HL-60 (cell line): Measurements from ENCODE around the gene GMDS.

Experiments used
- DNase-seq, 2 experiments: peaks; one replicate each; pipeline ENCODE4 v3.0.0-alpha.2; 2010 to 2020; ENCODE audit warnings: low read depth in 1 of 2, low spot score in 1 of 2
- H3K27ac ChIP-seq: fragments of 250-450 bp; sonication (Bioruptor Pico); replicated peaks from 2 replicates; pipeline ENCODE4 v1.5.1; 2020; ENCODE audit warnings: mild to moderate bottlenecking, moderate library complexity
- H3K27me3 ChIP-seq: fragments of 250-450 bp; sonication (Bioruptor Pico); 2 replicates; pipeline ENCODE4 v1.5.1; 2021; ENCODE audit warnings: mild to moderate bottlenecking, moderate library complexity; ENCODE audit not compliant: insufficient read depth, poor library complexity, severe bottlenecking
- H3K4me3 ChIP-seq: replicated peaks from 2 replicates; pipeline ENCODE4 v1.5.1; 2011; ENCODE audit warnings: mild to moderate bottlenecking, control low read depth, low read length; ENCODE audit not compliant: insufficient read depth
- GABPA ChIP-seq: IDR thresholded peaks from 2 replicates; pipeline ENCODE4 v1.6.1; 2012; ENCODE audit warnings: low read depth
- POLR2AphosphoS5 ChIP-seq: IDR thresholded peaks from 2 replicates; pipeline ENCODE4 v1.6.1; 2012; ENCODE audit warnings: low read depth
- REST ChIP-seq: IDR thresholded peaks from 2 replicates; pipeline ENCODE4 v1.6.1; 2012; ENCODE audit warnings: low read depth; ENCODE audit not compliant: insufficient replicate concordance
- SPI1 ChIP-seq: IDR thresholded peaks from 2 replicates; pipeline ENCODE4 v1.6.1; 2012; ENCODE audit warnings: low read depth, mild to moderate bottlenecking, borderline replicate concordance
- TF ChIP-seq, protein P1 (sequence below): IDR thresholded peaks from one replicate; pipeline ENCODE4 v1.5.1; 2011; ENCODE audit warnings: low read length, control low read depth, inconsistent platforms; ENCODE audit not compliant: insufficient read depth

GMDS gene

DNA sequence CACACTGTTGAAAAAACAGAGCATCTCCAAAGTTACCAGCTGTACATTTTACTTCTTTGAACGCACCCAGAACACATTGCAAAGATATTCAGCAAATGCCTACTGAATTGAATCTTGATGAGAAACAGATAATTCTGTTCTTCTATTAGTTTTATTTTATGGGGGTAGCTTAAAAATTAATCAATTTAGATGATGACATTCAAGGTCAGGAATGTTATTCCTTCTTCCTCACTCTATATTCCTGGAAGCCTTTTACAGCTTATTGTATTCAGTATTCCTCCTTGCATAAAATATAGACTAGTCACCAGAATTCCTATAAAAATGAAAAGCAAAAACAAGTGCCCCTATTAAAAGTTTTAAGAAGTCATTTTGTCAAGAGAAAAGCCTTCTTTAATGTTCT is 21.4 kb upstream of the GMDS start:
- no peak overlapping the region for H3K27ac ChIP-seq
- no peak overlapping the region for H3K4me3 ChIP-seq
- TF ChIP-seq SPI1 (no peak), REST (no peak), POLR2AphosphoS5 (no peak), GABPA (no peak)
- TF ChIP-seq, protein P1, sequence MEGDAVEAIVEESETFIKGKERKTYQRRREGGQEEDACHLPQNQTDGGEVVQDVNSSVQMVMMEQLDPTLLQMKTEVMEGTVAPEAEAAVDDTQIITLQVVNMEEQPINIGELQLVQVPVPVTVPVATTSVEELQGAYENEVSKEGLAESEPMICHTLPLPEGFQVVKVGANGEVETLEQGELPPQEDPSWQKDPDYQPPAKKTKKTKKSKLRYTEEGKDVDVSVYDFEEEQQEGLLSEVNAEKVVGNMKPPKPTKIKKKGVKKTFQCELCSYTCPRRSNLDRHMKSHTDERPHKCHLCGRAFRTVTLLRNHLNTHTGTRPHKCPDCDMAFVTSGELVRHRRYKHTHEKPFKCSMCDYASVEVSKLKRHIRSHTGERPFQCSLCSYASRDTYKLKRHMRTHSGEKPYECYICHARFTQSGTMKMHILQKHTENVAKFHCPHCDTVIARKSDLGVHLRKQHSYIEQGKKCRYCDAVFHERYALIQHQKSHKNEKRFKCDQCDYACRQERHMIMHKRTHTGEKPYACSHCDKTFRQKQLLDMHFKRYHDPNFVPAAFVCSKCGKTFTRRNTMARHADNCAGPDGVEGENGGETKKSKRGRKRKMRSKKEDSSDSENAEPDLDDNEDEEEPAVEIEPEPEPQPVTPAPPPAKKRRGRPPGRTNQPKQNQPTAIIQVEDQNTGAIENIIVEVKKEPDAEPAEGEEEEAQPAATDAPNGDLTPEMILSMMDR: no peak
- DNase-seq: no peak
- no peaks in the 10 kb centered on the region for H3K27me3 ChIP-seq

- Histone ChIP-seq H3K4me3 (no peak overlapping the region), H3K27ac (no peak overlapping the region), H3K27me3 (no peaks in the 10 kb centered on the region)
- DNase-seq: no peak
- TF ChIP-seq GABPA (no peak), REST (no peak), POLR2AphosphoS5 (no peak), SPI1 (no peak)
- TF ChIP-seq, protein P1: no peak
Measured at GRCh38 chr6:2266031-2266795, 20.8 kb upstream of the GMDS start.

GRCh38 chr6:2264932-2265331 is 19.5 kb upstream of the GMDS start:
- no peak for TF ChIP-seq GABPA
- no peak for TF ChIP-seq REST
- TF ChIP-seq, protein P1: no peak
- no peak for TF ChIP-seq POLR2AphosphoS5
- TF ChIP-seq SPI1: no peak
- Histone ChIP-seq H3K4me3 (no peak overlapping the region), H3K27ac (no peak overlapping the region), H3K27me3 (no peaks in the 10 kb centered on the region)
- DNase-seq: no peak
